ENCODE measurements around the gene TTC9.
A peak's percentile ranks its signal among the peaks of the same experiment; 100 is the strongest.

Gene TTC9

DNA sequence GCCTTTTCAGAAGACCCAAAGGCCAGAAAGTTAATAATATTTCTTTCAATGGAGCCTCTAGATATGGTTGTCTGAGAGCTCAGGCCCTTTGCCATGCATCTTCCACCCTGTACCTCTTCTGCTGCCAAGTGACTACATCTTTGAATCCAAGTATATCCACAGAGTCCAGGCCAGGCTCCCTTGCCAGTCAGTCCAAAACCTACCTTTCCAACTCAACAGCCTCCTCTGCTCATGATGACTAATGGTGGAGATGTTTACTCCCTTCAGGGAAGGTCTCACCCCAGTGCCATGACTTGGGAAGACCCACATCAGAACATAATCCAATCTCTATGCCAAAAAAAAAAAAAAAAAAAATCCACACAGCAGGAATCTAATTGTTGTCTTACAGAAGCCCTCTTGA is 20.4 kb downstream of the TTC9 start:
- Histone ChIP-seq H3K36me3 (ENCODE audit: control insufficient read depth, low read length) (peaks cover 68% of the 10 kb centered on the region), H3K27ac (ENCODE audit: low read depth, low read length) (peak overlapping the region; percentile 99), H3K4me3 (ENCODE audit: low read length) (peak overlapping the region; percentile 74), H3K27me3 (ENCODE audit: control insufficient read depth, low read length) (no peaks in the 10 kb centered on the region), H3K9me3 (ENCODE audit: control insufficient read depth, insufficient read depth, low read length) (no peaks in the 10 kb centered on the region), H3K4me1 (ENCODE audit: control insufficient read depth, low read length) (peaks cover 100% of the 10 kb centered on the region), H4K20me1 (ENCODE audit: control insufficient read depth, insufficient read depth, low read depth, low read length) (no peaks in the 10 kb centered on the region), H3F3A (ENCODE audit: control insufficient read depth, insufficient read depth) (peaks cover 53% of the 10 kb centered on the region), H3K9me2 (replicated peaks; ENCODE audit: control insufficient read depth, low read length) (no peaks in the 10 kb centered on the region), H3K4me2 (ENCODE audit: low read length) (peak overlapping the region; percentile 88), H3K79me2 (ENCODE audit: control insufficient read depth, low read length) (peaks cover 84% of the 10 kb centered on the region)
- TF ChIP-seq CTCF (IDR thresholded peaks at IDR 0.05; ENCODE audit: low read depth, low read length, poor library complexity, severe bottlenecking) (no peak), EZH2phosphoT487 (IDR thresholded peaks at IDR 0.05; ENCODE audit: borderline replicate concordance, low read length) (no peak)

GRCh38 chr14:70662816-70663215 is 21.1 kb downstream of the TTC9 start:
- peak overlapping the region; percentile 88 for H3K4me2 ChIP-seq (ENCODE audit: low read length)
- TF ChIP-seq CTCF (IDR thresholded peaks at IDR 0.05; ENCODE audit: low read depth, low read length, poor library complexity, severe bottlenecking) = no peak
- H3K27ac ChIP-seq (ENCODE audit: low read depth, low read length) = peak overlapping the region; percentile 99
- H3K4me3 ChIP-seq (ENCODE audit: low read length) = peak overlapping the region; percentile 74
- H3K79me2 ChIP-seq (ENCODE audit: control insufficient read depth, low read length) = peaks cover 84% of the 10 kb centered on the region
- H3K27me3 ChIP-seq (ENCODE audit: control insufficient read depth, low read length) = no peaks in the 10 kb centered on the region
- no peaks in the 10 kb centered on the region for H3K9me2 ChIP-seq (replicated peaks; ENCODE audit: control insufficient read depth, low read length)
- peaks cover 71% of the 10 kb centered on the region for H3K36me3 ChIP-seq (ENCODE audit: control insufficient read depth, low read length)
- H4K20me1 ChIP-seq (ENCODE audit: control insufficient read depth, insufficient read depth, low read depth, low read length) = no peaks in the 10 kb centered on the region
- H3K4me1 ChIP-seq (ENCODE audit: control insufficient read depth, low read length) = peaks cover 100% of the 10 kb centered on the region
- no peaks in the 10 kb centered on the region for H3K9me3 ChIP-seq (ENCODE audit: control insufficient read depth, insufficient read depth, low read length)
- peaks cover 49% of the 10 kb centered on the region for H3F3A ChIP-seq (ENCODE audit: control insufficient read depth, insufficient read depth)

GRCh38 chr14:70663707-70664179 is 22.0 kb downstream of the TTC9 start:
- H4K20me1 ChIP-seq (ENCODE audit: control insufficient read depth, insufficient read depth, low read depth, low read length) = no peaks in the 10 kb centered on the region
- H3F3A ChIP-seq (ENCODE audit: control insufficient read depth, insufficient read depth) = peaks cover 44% of the 10 kb centered on the region
- H3K9me2 ChIP-seq (replicated peaks; ENCODE audit: control insufficient read depth, low read length) = no peaks in the 10 kb centered on the region
- peak overlapping the region; percentile 55 for H3K4me3 ChIP-seq (ENCODE audit: low read length)
- peaks cover 85% of the 10 kb centered on the region for H3K79me2 ChIP-seq (ENCODE audit: control insufficient read depth, low read length)
- no peaks in the 10 kb centered on the region for H3K9me3 ChIP-seq (ENCODE audit: control insufficient read depth, insufficient read depth, low read length)
- no peaks in the 10 kb centered on the region for H3K27me3 ChIP-seq (ENCODE audit: control insufficient read depth, low read length)
- H3K27ac ChIP-seq (ENCODE audit: low read depth, low read length) = peak overlapping the region; percentile 99
- TF ChIP-seq EZH2phosphoT487 (IDR thresholded peaks at IDR 0.05; ENCODE audit: borderline replicate concordance, low read length) (no peak), CTCF (IDR thresholded peaks at IDR 0.05; ENCODE audit: low read depth, low read length, poor library complexity, severe bottlenecking) (no peak)
- H3K4me1 ChIP-seq (ENCODE audit: control insufficient read depth, low read length) = peaks cover 100% of the 10 kb centered on the region
- H3K4me2 ChIP-seq (ENCODE audit: low read length) = peak overlapping the region; percentile 88
- H3K36me3 ChIP-seq (ENCODE audit: control insufficient read depth, low read length) = peaks cover 79% of the 10 kb centered on the region
